Vagina (tissue), 2 donors: Measurements from ENCODE around the gene VASN.

ENCODE experiments used
- POLR2A ChIP-seq, 2 donors: fragments of 450-650 bp; IDR thresholded peaks; one replicate each; pipeline ENCODE4 v1.6.1; 2017; ENCODE audit warnings: antibody characterized with exemption in 2 of 2, mild to moderate bottlenecking in 2 of 2, moderate library complexity in 2 of 2
- POLR2AphosphoS5 ChIP-seq, 2 donors: sonication (generic); formaldehyde crosslinking; IDR thresholded peaks; one replicate each; pipeline ENCODE4 v1.9.0; 2017; ENCODE audit warnings: antibody characterized with exemption in 2 of 2, mild to moderate bottlenecking in 2 of 2, low read depth in 1 of 2; ENCODE audit not compliant: insufficient read depth in 1 of 2
- TF ChIP-seq, protein P1 (sequence below), 3 experiments: fragments of 450-650 bp in 2 of 3; fragments of 200-600 bp in 1 of 3; sonication (generic) in 1 of 3; IDR thresholded peaks; one replicate each; pipeline ENCODE4 v1.5.1; 2017 to 2019; ENCODE audit warnings: antibody characterized with exemption in 3 of 3, mild to moderate bottlenecking in 2 of 3, moderate library complexity in 2 of 3

GRCh38 chr16:4384509-4384942 is 12.9 kb downstream of the VASN start:
- no peak for TF ChIP-seq POLR2A (IDR thresholded peaks at IDR 0.05)
- TF ChIP-seq, protein P1, sequence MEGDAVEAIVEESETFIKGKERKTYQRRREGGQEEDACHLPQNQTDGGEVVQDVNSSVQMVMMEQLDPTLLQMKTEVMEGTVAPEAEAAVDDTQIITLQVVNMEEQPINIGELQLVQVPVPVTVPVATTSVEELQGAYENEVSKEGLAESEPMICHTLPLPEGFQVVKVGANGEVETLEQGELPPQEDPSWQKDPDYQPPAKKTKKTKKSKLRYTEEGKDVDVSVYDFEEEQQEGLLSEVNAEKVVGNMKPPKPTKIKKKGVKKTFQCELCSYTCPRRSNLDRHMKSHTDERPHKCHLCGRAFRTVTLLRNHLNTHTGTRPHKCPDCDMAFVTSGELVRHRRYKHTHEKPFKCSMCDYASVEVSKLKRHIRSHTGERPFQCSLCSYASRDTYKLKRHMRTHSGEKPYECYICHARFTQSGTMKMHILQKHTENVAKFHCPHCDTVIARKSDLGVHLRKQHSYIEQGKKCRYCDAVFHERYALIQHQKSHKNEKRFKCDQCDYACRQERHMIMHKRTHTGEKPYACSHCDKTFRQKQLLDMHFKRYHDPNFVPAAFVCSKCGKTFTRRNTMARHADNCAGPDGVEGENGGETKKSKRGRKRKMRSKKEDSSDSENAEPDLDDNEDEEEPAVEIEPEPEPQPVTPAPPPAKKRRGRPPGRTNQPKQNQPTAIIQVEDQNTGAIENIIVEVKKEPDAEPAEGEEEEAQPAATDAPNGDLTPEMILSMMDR (IDR thresholded peaks at IDR 0.05), result no peak
- TF ChIP-seq POLR2AphosphoS5 (IDR thresholded peaks at IDR 0.05; ENCODE audit: insufficient read depth in 1 of 2, low read depth in 1 of 2), result peak in 1 of 2 donors; percentile 58
